SU-DHL-6 (cell line): Measurements from ENCODE around the gene PHF21B.

Experiments
- H2AFZ ChIP-seq: fragments of 200-600 bp; sonication (generic); 2 replicates; pipeline ENCODE4 v1.6.1; 2014; ENCODE audit warnings: low read depth, mild to moderate bottlenecking, moderate library complexity, mixed read lengths, antibody characterized with exemption, low read length; ENCODE audit not compliant: severe bottlenecking
- H3F3A ChIP-seq: fragments of 200-600 bp; shearing (Covaris generic); 2 replicates; pipeline ENCODE4 v1.6.0; 2016; ENCODE audit warnings: antibody characterized with exemption, mild to moderate bottlenecking; ENCODE audit not compliant: insufficient read depth
- H3K27ac ChIP-seq: fragments of 200-600 bp; sonication (generic); 2 replicates; pipeline ENCODE4 v1.5.1; 2016; ENCODE audit warnings: low read depth, mild to moderate bottlenecking, low read length, moderate library complexity, mixed read lengths
- H3K27me3 ChIP-seq: fragments of 200-600 bp; sonication (generic), shearing (Covaris generic); 2 replicates; pipeline ENCODE4 v1.6.0; 2014; ENCODE audit warnings: mild to moderate bottlenecking, low read length
- H3K36me3 ChIP-seq: fragments of 200-600 bp; sonication (generic); 2 replicates; pipeline ENCODE4 v1.6.1; 2014; ENCODE audit warnings: mild to moderate bottlenecking, low read length, mixed read lengths
- H3K4me2 ChIP-seq: fragments of 300-600, 200-600 bp; shearing (Covaris generic), sonication (generic); 2 replicates; pipeline ENCODE4 v1.6.0; 2014; ENCODE audit warnings: low read length, low read depth, mild to moderate bottlenecking; ENCODE audit not compliant: poor library complexity, severe bottlenecking
- H3K4me3 ChIP-seq: fragments of 200-600 bp; sonication (generic); 2 replicates; pipeline ENCODE4 v1.5.1; 2014; ENCODE audit warnings: antibody characterized with exemption, low read length, mild to moderate bottlenecking, mixed read lengths; ENCODE audit not compliant: insufficient read depth, poor library complexity, severe bottlenecking
- H3K79me2 ChIP-seq: fragments of 200-600 bp; sonication (generic); 2 replicates; pipeline ENCODE4 v1.6.1; 2014; ENCODE audit warnings: mild to moderate bottlenecking, low read length, moderate library complexity; ENCODE audit not compliant: insufficient read depth
- H3K9ac ChIP-seq: fragments of 200-600 bp; sonication (generic); 2 replicates; pipeline ENCODE4 v1.7.0; 2014; ENCODE audit warnings: mild to moderate bottlenecking, low read length
- H3K9me2 ChIP-seq: fragments of 200-600 bp; sonication (generic); replicated peaks from 2 replicates; pipeline ENCODE4 v1.6.1; 2014; ENCODE audit warnings: low read length; ENCODE audit not compliant: insufficient read depth
- H3K9me3 ChIP-seq: fragments of 200-600 bp; sonication (generic); 2 replicates; pipeline ENCODE4 v1.6.1; 2014; ENCODE audit warnings: low read length, mixed read lengths; ENCODE audit not compliant: insufficient read depth
- H4K20me1 ChIP-seq: fragments of 200-600 bp; sonication (generic); 2 replicates; pipeline ENCODE4 v1.6.1; 2014; ENCODE audit warnings: low read depth, mild to moderate bottlenecking, antibody characterized with exemption, low read length, moderate library complexity, mixed read lengths
- EZH2phosphoT487 ChIP-seq: fragments of 200-600 bp; sonication (generic), shearing (Covaris generic); conservative IDR thresholded peaks from 2 replicates; pipeline ENCODE4 v1.6.1; 2018; ENCODE audit warnings: mild to moderate bottlenecking, antibody characterized with exemption, low read length, moderate library complexity, mixed read lengths
- TF ChIP-seq, protein P1 (sequence below): fragments of 200-600 bp; sonication (generic); IDR thresholded peaks from one replicate; pipeline ENCODE4 v1.5.1; 2017; ENCODE audit warnings: antibody characterized with exemption, mild to moderate bottlenecking, low read length, moderate library complexity; ENCODE audit not compliant: insufficient read depth, poor library complexity, severe bottlenecking

PHF21B gene

DNA sequence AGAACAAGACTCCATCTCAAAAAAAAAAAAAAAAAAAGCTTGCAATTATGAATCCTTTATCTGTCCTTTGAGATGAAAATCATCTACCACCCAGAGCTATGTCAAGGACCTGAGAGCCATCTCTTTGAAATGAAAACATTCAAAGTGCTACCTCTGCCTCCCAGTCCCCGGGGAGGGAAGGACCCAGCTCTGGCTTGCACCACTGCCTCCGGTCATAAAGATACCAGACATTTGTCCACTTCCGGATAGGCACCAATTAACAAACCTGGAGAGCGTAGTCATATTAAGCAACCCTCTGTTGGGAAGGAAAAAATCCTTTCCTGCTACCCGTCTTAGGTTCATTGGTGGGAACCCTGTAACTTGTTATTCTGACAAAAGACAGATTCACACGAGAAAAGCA is 158.9 kb downstream of the PHF21B start:
- Histone ChIP-seq H3K79me2 (no peaks in the 10 kb centered on the region), H3K9me2 (no peaks in the 10 kb centered on the region), H3K9me3 (no peaks in the 10 kb centered on the region), H3K4me2 (no peak overlapping the region), H3K27me3 (no peaks in the 10 kb centered on the region), H2AFZ (no peak overlapping the region), H3K4me3 (no peak overlapping the region), H3K27ac (no peak overlapping the region), H3K9ac (no peak overlapping the region), H3F3A (no peaks in the 10 kb centered on the region), H4K20me1 (no peaks in the 10 kb centered on the region), H3K36me3 (no peaks in the 10 kb centered on the region)
- no peak for TF ChIP-seq EZH2phosphoT487
- TF ChIP-seq, protein P1, sequence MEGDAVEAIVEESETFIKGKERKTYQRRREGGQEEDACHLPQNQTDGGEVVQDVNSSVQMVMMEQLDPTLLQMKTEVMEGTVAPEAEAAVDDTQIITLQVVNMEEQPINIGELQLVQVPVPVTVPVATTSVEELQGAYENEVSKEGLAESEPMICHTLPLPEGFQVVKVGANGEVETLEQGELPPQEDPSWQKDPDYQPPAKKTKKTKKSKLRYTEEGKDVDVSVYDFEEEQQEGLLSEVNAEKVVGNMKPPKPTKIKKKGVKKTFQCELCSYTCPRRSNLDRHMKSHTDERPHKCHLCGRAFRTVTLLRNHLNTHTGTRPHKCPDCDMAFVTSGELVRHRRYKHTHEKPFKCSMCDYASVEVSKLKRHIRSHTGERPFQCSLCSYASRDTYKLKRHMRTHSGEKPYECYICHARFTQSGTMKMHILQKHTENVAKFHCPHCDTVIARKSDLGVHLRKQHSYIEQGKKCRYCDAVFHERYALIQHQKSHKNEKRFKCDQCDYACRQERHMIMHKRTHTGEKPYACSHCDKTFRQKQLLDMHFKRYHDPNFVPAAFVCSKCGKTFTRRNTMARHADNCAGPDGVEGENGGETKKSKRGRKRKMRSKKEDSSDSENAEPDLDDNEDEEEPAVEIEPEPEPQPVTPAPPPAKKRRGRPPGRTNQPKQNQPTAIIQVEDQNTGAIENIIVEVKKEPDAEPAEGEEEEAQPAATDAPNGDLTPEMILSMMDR: no peak

DNA sequence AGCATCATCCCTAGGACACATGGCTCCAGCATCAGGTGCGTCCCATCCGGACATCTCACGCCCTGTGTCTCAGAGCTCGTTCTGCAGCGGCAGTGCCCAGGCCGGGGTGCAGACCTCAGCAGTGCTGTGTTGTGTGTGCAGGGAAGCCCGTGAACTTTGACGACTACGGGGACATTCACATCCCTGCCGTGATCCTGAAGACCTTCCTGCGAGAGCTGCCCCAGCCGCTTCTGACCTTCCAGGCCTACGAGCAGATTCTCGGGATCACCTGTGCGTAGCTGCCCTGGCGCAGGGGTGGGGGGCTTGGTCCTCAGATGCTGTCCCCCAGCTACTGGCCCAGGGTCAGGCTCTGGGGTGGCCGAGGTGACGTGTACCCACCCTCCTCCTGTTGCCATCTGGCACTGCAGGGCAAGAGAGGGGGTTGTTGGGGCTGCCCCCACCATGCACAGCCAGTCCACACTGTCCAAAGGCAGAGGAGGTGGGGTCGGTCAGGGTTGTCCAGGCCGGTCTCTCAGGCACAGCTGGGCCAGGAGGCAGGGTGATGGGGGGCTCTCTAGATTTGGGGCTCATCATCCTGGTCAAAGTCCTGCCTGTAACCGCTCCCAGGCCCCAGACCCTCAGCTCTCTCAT is 160.9 kb downstream of the PHF21B start:
- no peaks in the 10 kb centered on the region for H4K20me1 ChIP-seq
- no peaks in the 10 kb centered on the region for H3K36me3 ChIP-seq
- TF ChIP-seq, protein P1: no peak
- TF ChIP-seq EZH2phosphoT487: no peak
- no peaks in the 10 kb centered on the region for H3F3A ChIP-seq
- H3K9me2 ChIP-seq: no peaks in the 10 kb centered on the region
- H3K79me2 ChIP-seq: no peaks in the 10 kb centered on the region
- H3K4me2 ChIP-seq: no peak overlapping the region
- H3K27me3 ChIP-seq: no peaks in the 10 kb centered on the region
- no peak overlapping the region for H2AFZ ChIP-seq
- H3K9me3 ChIP-seq: no peaks in the 10 kb centered on the region
- no peak overlapping the region for H3K27ac ChIP-seq
- no peak overlapping the region for H3K9ac ChIP-seq
- no peak overlapping the region for H3K4me3 ChIP-seq

DNA sequence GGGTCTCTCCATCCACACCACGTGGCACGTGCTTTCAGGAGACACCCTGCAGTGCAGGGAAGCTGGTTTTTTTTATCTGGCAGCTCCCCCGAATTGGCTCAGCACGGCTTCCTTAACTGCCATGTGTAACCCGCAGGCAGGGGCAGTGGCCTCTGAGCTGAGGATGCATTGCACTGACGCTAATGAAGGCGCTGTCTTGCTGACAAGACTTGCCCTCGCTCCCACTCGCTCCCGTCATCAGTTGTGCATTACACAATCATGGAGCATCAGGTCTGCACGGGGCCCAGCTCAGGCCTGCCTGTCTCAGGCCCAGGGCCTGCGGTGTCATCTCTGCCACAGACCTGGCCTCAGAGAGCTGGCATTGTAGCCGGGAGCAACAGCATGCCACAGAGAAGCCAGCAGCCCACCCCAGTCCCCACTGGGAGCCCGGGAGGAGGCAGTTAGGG is 161.5 kb downstream of the PHF21B start:
- Histone ChIP-seq H3K9ac (no peak overlapping the region), H3K27me3 (no peaks in the 10 kb centered on the region), H2AFZ (no peak overlapping the region), H3K79me2 (no peaks in the 10 kb centered on the region), H3K9me2 (no peaks in the 10 kb centered on the region), H3K9me3 (no peaks in the 10 kb centered on the region), H4K20me1 (no peaks in the 10 kb centered on the region), H3K27ac (no peak overlapping the region), H3K36me3 (no peaks in the 10 kb centered on the region), H3K4me3 (no peak overlapping the region), H3F3A (no peaks in the 10 kb centered on the region), H3K4me2 (no peak overlapping the region)
- no peak for TF ChIP-seq EZH2phosphoT487

DNA sequence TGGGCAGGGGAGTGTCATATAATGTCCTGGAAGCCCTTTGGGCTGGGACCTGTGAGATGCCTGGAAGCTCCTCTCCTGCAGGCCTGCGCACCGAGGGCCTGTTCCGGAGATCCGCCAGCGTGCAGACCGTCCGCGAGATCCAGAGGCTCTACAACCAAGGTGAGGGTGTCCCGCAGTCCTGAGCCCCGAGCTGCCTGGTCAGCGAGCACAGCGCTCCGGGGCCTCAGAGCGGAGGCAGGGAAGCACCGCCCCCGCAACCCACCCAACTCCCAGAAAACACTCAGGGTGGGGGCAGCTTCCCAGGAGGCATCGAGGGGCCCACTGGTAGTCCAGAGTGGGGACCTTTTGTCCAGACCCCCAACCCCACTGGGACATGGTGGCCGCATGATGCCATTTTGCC is 161.9 kb downstream of the PHF21B start:
- no peak overlapping the region for H3K9ac ChIP-seq
- no peak overlapping the region for H2AFZ ChIP-seq
- H3K27ac ChIP-seq: no peak overlapping the region
- no peaks in the 10 kb centered on the region for H3K9me2 ChIP-seq
- no peaks in the 10 kb centered on the region for H4K20me1 ChIP-seq
- H3K4me2 ChIP-seq: no peak overlapping the region
- no peak for TF ChIP-seq EZH2phosphoT487
- TF ChIP-seq, protein P1: no peak
- no peaks in the 10 kb centered on the region for H3K79me2 ChIP-seq
- no peak overlapping the region for H3K4me3 ChIP-seq
- no peaks in the 10 kb centered on the region for H3K36me3 ChIP-seq
- H3K9me3 ChIP-seq: no peaks in the 10 kb centered on the region
- H3K27me3 ChIP-seq: no peaks in the 10 kb centered on the region
- no peaks in the 10 kb centered on the region for H3F3A ChIP-seq
